Peyer's patch (tissue), 4 donors: ENCODE measurements around the gene CAMK2D.

Experiments used
- CTCF ChIP-seq, 6 experiments: fragments of 450-650 bp in 4 of 6; fragments of 200-600 bp in 2 of 6; sonication (generic) in 1 of 6; IDR thresholded peaks; one replicate each; pipeline ENCODE4 v1.5.1; 2017 to 2019; ENCODE audit warnings: antibody characterized with exemption in 6 of 6, mild to moderate bottlenecking in 3 of 6, moderate library complexity in 1 of 6
- POLR2A ChIP-seq, 2 donors: fragments of 450-650 bp; IDR thresholded peaks; one replicate each; pipeline ENCODE4 v1.5.1; 2017; ENCODE audit warnings: antibody characterized with exemption in 2 of 2, mild to moderate bottlenecking in 2 of 2, moderate library complexity in 2 of 2

- TF ChIP-seq CTCF (IDR thresholded peaks at IDR 0.05) (no peak), POLR2A (IDR thresholded peaks at IDR 0.05) (no peak)
These were observed 85.5 kb downstream of the CAMK2D start for GRCh38 chr4:113675731-113676697.
